Endodermal cell (in vitro differentiated cells): ENCODE data around the gene ARHGAP44. TPM values are rescaled to one million over a fixed set of nuclear protein-coding genes. Genes with fewer than 3 reads are reported as not detected.

Experiments used
- DNase-seq: peaks from one replicate; pipeline ENCODE4 v3.0.0-alpha.2; 2017
- H3K27ac ChIP-seq: 2 replicates; pipeline ENCODE4 v1.5.1; 2013; ENCODE audit warnings: mild to moderate bottlenecking, low read depth, low read length, moderate library complexity
- H3K27me3 ChIP-seq: 2 replicates; pipeline ENCODE4 v1.6.1; 2013; ENCODE audit warnings: mild to moderate bottlenecking, low read length, moderate library complexity; ENCODE audit not compliant: insufficient read depth, control insufficient read depth, poor library complexity, severe bottlenecking
- H3K36me3 ChIP-seq: 2 replicates; pipeline ENCODE4 v1.7.0; 2013; ENCODE audit warnings: mild to moderate bottlenecking, low read length, moderate library complexity; ENCODE audit not compliant: control insufficient read depth, insufficient read depth
- H3K4me1 ChIP-seq: one replicate; pipeline ENCODE4 v1.7.0; 2013; ENCODE audit warnings: low read length; ENCODE audit not compliant: control insufficient read depth, insufficient read depth
- H3K4me3 ChIP-seq: 2 replicates; pipeline ENCODE4 v1.5.1; 2013; ENCODE audit warnings: mild to moderate bottlenecking, low read length, moderate library complexity
- H3K9ac ChIP-seq: 2 replicates; pipeline ENCODE4 v1.6.1; 2013; ENCODE audit warnings: mild to moderate bottlenecking, low read length, moderate library complexity; ENCODE audit not compliant: poor library complexity, severe bottlenecking; ENCODE audit errors: extremely low read depth
- H3K9me3 ChIP-seq: 2 replicates; pipeline ENCODE4 v1.6.1; 2013; ENCODE audit warnings: mild to moderate bottlenecking, low read length, moderate library complexity; ENCODE audit not compliant: control insufficient read depth
- H3K27ac Mint-ChIP-seq: 2 replicates; pipeline ENCODE4 v1.8.0; 2020; ENCODE audit warnings: mixed read lengths
- H3K27me3 Mint-ChIP-seq: 2 replicates; pipeline ENCODE4 v1.8.0; 2021; ENCODE audit warnings: mild to moderate bottlenecking, mixed read lengths; ENCODE audit not compliant: insufficient read depth
- H3K36me3 Mint-ChIP-seq: 2 replicates; pipeline ENCODE4 v1.8.0; 2020; ENCODE audit warnings: low read depth, mixed read lengths
- H3K4me1 Mint-ChIP-seq: 2 replicates; pipeline ENCODE4 v1.8.0; 2020; ENCODE audit warnings: mixed read lengths
- H3K4me3 Mint-ChIP-seq: 2 replicates; pipeline ENCODE4 v1.8.0; 2020; ENCODE audit warnings: mild to moderate bottlenecking, moderate library complexity, mixed read lengths
- H3K9me3 Mint-ChIP-seq: 2 replicates; pipeline ENCODE4 v1.8.0; 2020; ENCODE audit warnings: mild to moderate bottlenecking, mixed read lengths
- CTCF ChIP-seq: fragments of 200-600 bp; sonication (generic); conservative IDR thresholded peaks from 2 replicates; pipeline ENCODE4 v1.5.0; 2021; ENCODE audit warnings: antibody characterized with exemption, mild to moderate bottlenecking
- WGBS, 2 experiments: methylation state at CpG; one replicate each; pipeline versions ENCODE4 v1.1.5 to v1.1.7; 2013; ENCODE audit warnings: missing lambda C conversion rate in 2 of 2, mixed read lengths in 1 of 2; ENCODE audit not compliant: insufficient coverage in 1 of 2, insufficient read length in 1 of 2; 5-methylcytosine and 5-hydroxymethylcytosine counted together
- total RNA-seq, 2 donors: library from RNA; stranded (reverse); fragmentation: NEBNext Ultra II Directional in 1 of 2; extraction: Animal tissue kit (Norgen Biotek cat#: 25700) in 1 of 2; gene quantifications; 2 replicates in 1 of 2; 3 replicates in 1 of 2; pipeline ENCODE4 v1.2.1, GENCODE V29; 2021

The ARHGAP44 gene
- total RNA-seq, 2 donors from 2014 or later = 14.2 to 21.9 TPM

- no peak overlapping the region for H3K27ac ChIP-seq
- no peak overlapping the region for H3K9ac ChIP-seq
- no peak for DNase-seq
- H3K4me3 ChIP-seq = no peak overlapping the region
- no peaks in the 10 kb centered on the region for H3K4me1 ChIP-seq
- Mint-ChIP-seq H3K9me3 (peaks cover 11% of the 10 kb centered on the region), H3K27ac (no peak overlapping the region), H3K4me1 (no peaks in the 10 kb centered on the region), H3K4me3 (no peak overlapping the region), H3K27me3 (no peaks in the 10 kb centered on the region), H3K36me3 (peaks cover 3% of the 10 kb centered on the region)
- H3K27me3 ChIP-seq = no peaks in the 10 kb centered on the region
- no peak for TF ChIP-seq CTCF
- H3K36me3 ChIP-seq = no peaks in the 10 kb centered on the region
- WGBS, 2 experiments = 84 to 86% methylated on average over 1 of the region's 1 CpG
- peaks cover 12% of the 10 kb centered on the region for H3K9me3 ChIP-seq
These were observed 37.1 kb downstream of the ARHGAP44 start for GRCh38 chr17:12826431-12826830.

- no peaks in the 10 kb centered on the region for H3K36me3 ChIP-seq
- H3K36me3 Mint-ChIP-seq = peaks cover 8% of the 10 kb centered on the region
- no peak overlapping the region for H3K4me3 Mint-ChIP-seq
- peaks cover 8% of the 10 kb centered on the region for H3K27me3 ChIP-seq
- no peak overlapping the region for H3K27ac Mint-ChIP-seq
- no peak overlapping the region for H3K4me3 ChIP-seq
- H3K27me3 Mint-ChIP-seq = peaks cover 5% of the 10 kb centered on the region
- no peaks in the 10 kb centered on the region for H3K4me1 Mint-ChIP-seq
- no peak for TF ChIP-seq CTCF
- no peak overlapping the region for H3K9ac ChIP-seq
- H3K9me3 Mint-ChIP-seq = peaks cover 31% of the 10 kb centered on the region
- H3K4me1 ChIP-seq = no peaks in the 10 kb centered on the region
- no peak overlapping the region for H3K27ac ChIP-seq
- DNase-seq = no peak
- 90 to 98% methylated on average over 2 to 3 of the region's 3 CpGs for WGBS, 2 experiments
- peaks cover 33% of the 10 kb centered on the region for H3K9me3 ChIP-seq
These were observed 41.5 kb downstream of the ARHGAP44 start for GRCh38 chr17:12830777-12831247.

- Mint-ChIP-seq H3K4me1 (no peaks in the 10 kb centered on the region), H3K27ac (no peak overlapping the region), H3K36me3 (peaks cover 8% of the 10 kb centered on the region), H3K27me3 (peaks cover 13% of the 10 kb centered on the region), H3K9me3 (peaks cover 31% of the 10 kb centered on the region), H3K4me3 (no peak overlapping the region)
- Histone ChIP-seq H3K9ac (no peak overlapping the region), H3K9me3 (peaks cover 33% of the 10 kb centered on the region), H3K36me3 (no peaks in the 10 kb centered on the region), H3K4me1 (no peaks in the 10 kb centered on the region), H3K27ac (no peak overlapping the region), H3K27me3 (peaks cover 18% of the 10 kb centered on the region), H3K4me3 (no peak overlapping the region)
- 91% methylated on average over 1 of the region's 1 CpG; no CpG with 5 or more reads in 1 of the 2 experiments for WGBS, 2 experiments
- no peak for DNase-seq
- TF ChIP-seq CTCF = no peak
These were observed 42.5 kb downstream of the ARHGAP44 start for GRCh38 chr17:12831839-12832238.
